H9 (cell line): ENCODE results near the gene COL4A2. TPM values are rescaled to one million over a fixed set of nuclear protein-coding genes. Genes with fewer than 3 reads are reported as not detected.

Experiments
- DNase-seq: peaks from one replicate; pipeline ENCODE4 v3.0.0-alpha.2; 2017
- H2AFZ ChIP-seq: one replicate; pipeline ENCODE4 v1.6.1; 2013; ENCODE audit warnings: mild to moderate bottlenecking, low read length, control low read depth, moderate library complexity
- H2AK5ac ChIP-seq: 2 replicates; pipeline ENCODE4 v1.6.1; 2013; ENCODE audit warnings: low read length, control low read depth, mixed read lengths; ENCODE audit not compliant: insufficient read length
- H2BK120ac ChIP-seq: one replicate; pipeline ENCODE4 v1.6.1; 2013; ENCODE audit warnings: low read depth, mild to moderate bottlenecking, low read length, control low read depth, inconsistent platforms; ENCODE audit not compliant: poor library complexity, severe bottlenecking
- H2BK12ac ChIP-seq: 2 replicates; pipeline ENCODE4 v1.6.1; 2013; ENCODE audit warnings: low read length, control low read depth, mixed read lengths, low read depth; ENCODE audit not compliant: insufficient read length
- H2BK15ac ChIP-seq: 2 replicates; pipeline ENCODE4 v1.6.1; 2013; ENCODE audit warnings: low read depth, low read length, control low read depth
- H2BK20ac ChIP-seq: one replicate; pipeline ENCODE4 v1.6.1; 2013; ENCODE audit warnings: low read depth, mild to moderate bottlenecking, low read length, control low read depth, inconsistent platforms; ENCODE audit not compliant: poor library complexity, severe bottlenecking
- H2BK5ac ChIP-seq: 2 replicates; pipeline ENCODE4 v1.6.1; 2013; ENCODE audit warnings: low read length, control low read depth, mixed read lengths; ENCODE audit not compliant: insufficient read length
- H3K14ac ChIP-seq: 2 replicates; pipeline ENCODE4 v1.6.1; 2013; ENCODE audit warnings: low read length, control low read depth; ENCODE audit not compliant: insufficient read depth
- H3K18ac ChIP-seq: 2 replicates; pipeline ENCODE4 v1.6.1; 2013; ENCODE audit warnings: low read depth, mild to moderate bottlenecking, mixed read lengths, low read length, control low read depth; ENCODE audit not compliant: insufficient read length
- H3K23ac ChIP-seq: 2 replicates; pipeline ENCODE4 v1.6.1; 2013; ENCODE audit warnings: low read length, control low read depth, mixed read lengths, low read depth; ENCODE audit not compliant: insufficient read length
- H3K23me2 ChIP-seq: 2 replicates; pipeline ENCODE4 v1.6.1; 2013; ENCODE audit warnings: low read depth, mild to moderate bottlenecking, mixed read lengths, low read length, control low read depth; ENCODE audit not compliant: insufficient read length, poor library complexity, severe bottlenecking
- H3K27ac ChIP-seq: 2 replicates; pipeline ENCODE4 v1.5.1; 2013; ENCODE audit warnings: low read length, control low read depth, mixed read lengths, low read depth; ENCODE audit not compliant: insufficient read length
- H3K27me3 ChIP-seq: 2 replicates; pipeline ENCODE4 v1.6.1; 2013; ENCODE audit warnings: low read length, control low read depth, inconsistent platforms; ENCODE audit not compliant: insufficient read depth
- H3K4ac ChIP-seq: 2 replicates; pipeline ENCODE4 v1.6.1; 2013; ENCODE audit warnings: low read depth, mild to moderate bottlenecking, control low read depth, inconsistent platforms, low read length, moderate library complexity
- H3K4me1 ChIP-seq: 2 replicates; pipeline ENCODE4 v1.6.1; 2013; ENCODE audit warnings: low read length, control low read depth, inconsistent platforms; ENCODE audit not compliant: insufficient read depth
- H3K4me2 ChIP-seq: 2 replicates; pipeline ENCODE4 v1.6.1; 2013; ENCODE audit warnings: low read length, control low read depth, mixed read lengths; ENCODE audit not compliant: insufficient read length, insufficient read depth
- H3K56ac ChIP-seq: 2 replicates; pipeline ENCODE4 v1.6.1; 2013; ENCODE audit warnings: low read depth, mild to moderate bottlenecking, mixed read lengths, low read length, control low read depth; ENCODE audit not compliant: insufficient read length
- H3K79me1 ChIP-seq: 2 replicates; pipeline ENCODE4 v1.6.1; 2013; ENCODE audit warnings: low read depth, mild to moderate bottlenecking, moderate library complexity, low read length, control low read depth, inconsistent platforms; ENCODE audit not compliant: insufficient read depth, poor library complexity, severe bottlenecking
- H3K79me2 ChIP-seq: 2 replicates; pipeline ENCODE4 v1.6.1; 2013; ENCODE audit warnings: low read length, control low read depth, inconsistent platforms; ENCODE audit not compliant: insufficient read depth
- H3K9ac ChIP-seq: 2 replicates; pipeline ENCODE4 v1.6.1; 2013; ENCODE audit warnings: low read length, control low read depth, mixed read lengths; ENCODE audit not compliant: insufficient read length; ENCODE audit errors: extremely low read depth
- H3K9me3 ChIP-seq: one replicate; pipeline ENCODE4 v1.6.1; 2013; ENCODE audit warnings: low read depth, low read length, inconsistent platforms; ENCODE audit not compliant: control insufficient read depth
- H3T11ph ChIP-seq: one replicate; pipeline ENCODE4 v1.6.1; 2013; ENCODE audit warnings: mild to moderate bottlenecking, low read length, control low read depth, inconsistent platforms
- H4K20me1 ChIP-seq: one replicate; pipeline ENCODE4 v1.6.1; 2013; ENCODE audit not compliant: control insufficient read depth, insufficient read length, insufficient read depth
- H4K5ac ChIP-seq: 2 replicates; pipeline ENCODE4 v1.6.1; 2013; ENCODE audit warnings: low read depth, mild to moderate bottlenecking, mixed read lengths, low read length, control low read depth; ENCODE audit not compliant: insufficient read length
- H4K8ac ChIP-seq: replicated peaks from 2 replicates; pipeline ENCODE4 v1.6.1; 2013; ENCODE audit warnings: low read length, control low read depth, mixed read lengths, low read depth; ENCODE audit not compliant: insufficient read length
- H4K91ac ChIP-seq: 2 replicates; pipeline ENCODE4 v1.6.1; 2013; ENCODE audit warnings: low read depth, mild to moderate bottlenecking, moderate library complexity, mixed read lengths, low read length, control low read depth; ENCODE audit not compliant: insufficient read length
- H3K27ac Mint-ChIP-seq, 3 experiments: 2 replicates in 2 of 3; 3 replicates in 1 of 3; pipeline ENCODE4 v1.8.0; 2020 to 2021; ENCODE audit warnings: mixed read lengths in 3 of 3, mild to moderate bottlenecking in 1 of 3, moderate library complexity in 1 of 3
- H3K27me3 Mint-ChIP-seq: 2 replicates; pipeline ENCODE4 v1.8.0; 2021; ENCODE audit warnings: low read depth, mild to moderate bottlenecking, moderate library complexity, mixed read lengths
- H3K36me3 Mint-ChIP-seq, 3 experiments: 2 replicates in 2 of 3; 3 replicates in 1 of 3; pipeline ENCODE4 v1.8.0; 2020 to 2021; ENCODE audit warnings: low read depth in 3 of 3, mixed read lengths in 3 of 3; ENCODE audit not compliant: insufficient read depth in 1 of 3
- H3K4me1 Mint-ChIP-seq, 2 experiments: 2 replicates each; pipeline ENCODE4 v1.8.0; 2020; ENCODE audit warnings: mixed read lengths in 2 of 2
- H3K4me3 Mint-ChIP-seq, 2 experiments: 2 replicates in 1 of 2; 3 replicates in 1 of 2; pipeline ENCODE4 v1.8.0; 2020 to 2021; ENCODE audit warnings: mild to moderate bottlenecking in 2 of 2, mixed read lengths in 2 of 2, moderate library complexity in 1 of 2
- H3K9me3 Mint-ChIP-seq, 2 experiments: 2 replicates in 1 of 2; 3 replicates in 1 of 2; pipeline ENCODE4 v1.8.0; 2020; ENCODE audit warnings: mild to moderate bottlenecking in 2 of 2, mixed read lengths in 2 of 2, moderate library complexity in 1 of 2
- CTCF ChIP-seq: fragments of 200-600 bp; sonication (generic); conservative IDR thresholded peaks from 3 replicates; pipeline ENCODE4 v1.8.0; 2021; ENCODE audit warnings: antibody characterized with exemption, mild to moderate bottlenecking
- WGBS: extraction: QIAGEN DNeasy Blood & Tissue Kit; methylation state at CpG from one replicate; pipeline ENCODE4 v1.1.7; 2013; ENCODE audit warnings: missing lambda C conversion rate, low lambda C conversion rate, mixed read lengths; ENCODE audit not compliant: insufficient read length; ENCODE audit errors: extremely low coverage; 5-methylcytosine and 5-hydroxymethylcytosine counted together
- total RNA-seq: library from RNA; stranded (reverse); gene quantifications from 2 replicates; pipeline ENCODE4 v1.2.1, GENCODE V29; 2021

The COL4A2 gene
- total RNA-seq, 1 experiment from 2014 or later, result 76.5 TPM

- H3K9me3 Mint-ChIP-seq, result no peaks in the 10 kb centered on the region; a peak in 1 of 5 replicates
- no peak overlapping the region for H3K23ac ChIP-seq
- H3K56ac ChIP-seq, result no peak overlapping the region
- no peak overlapping the region for H4K8ac ChIP-seq
- H4K91ac ChIP-seq, result no peak overlapping the region
- no peak overlapping the region; a peak in 1 of 7 replicates for H3K27ac Mint-ChIP-seq
- H2BK120ac ChIP-seq, result no peak overlapping the region
- H3K4me2 ChIP-seq, result no peak overlapping the region
- H3K18ac ChIP-seq, result no peak overlapping the region
- peaks cover 25 to 30% of the 10 kb centered on the region in 2 experiments for H3K4me1 Mint-ChIP-seq
- H2BK15ac ChIP-seq, result no peak overlapping the region
- no peak overlapping the region for H2BK20ac ChIP-seq
- H3K4me3 Mint-ChIP-seq, result no peak overlapping the region
- no peaks in the 10 kb centered on the region for H4K20me1 ChIP-seq
- H2BK5ac ChIP-seq, result no peak overlapping the region
- no peaks in the 10 kb centered on the region for H3K36me3 Mint-ChIP-seq
- H3K79me2 ChIP-seq, result no peaks in the 10 kb centered on the region
- H3K4me1 ChIP-seq, result peaks cover 6% of the 10 kb centered on the region; the same call in 1 of the 2 replicates
- H3K23me2 ChIP-seq, result no peaks in the 10 kb centered on the region
- H3K79me1 ChIP-seq, result peaks cover 5% of the 10 kb centered on the region
- WGBS, result no CpG with 5 or more reads among the region's 7 CpGs
- no peak for DNase-seq
- no peak overlapping the region for H4K5ac ChIP-seq
- H3K4ac ChIP-seq, result no peak overlapping the region
- no peak overlapping the region for H2AK5ac ChIP-seq
- H3K27ac ChIP-seq, result no peak overlapping the region
- H2AFZ ChIP-seq, result no peak overlapping the region
- no peak overlapping the region for H3T11ph ChIP-seq
- H3K27me3 Mint-ChIP-seq, result no peaks in the 10 kb centered on the region; the same call in 1 of the 2 replicates
- H2BK12ac ChIP-seq, result no peak overlapping the region
- no peak overlapping the region for H3K14ac ChIP-seq
- H3K9me3 ChIP-seq, result no peaks in the 10 kb centered on the region
- no peaks in the 10 kb centered on the region for H3K27me3 ChIP-seq
- no peak for TF ChIP-seq CTCF
- no peak overlapping the region for H3K9ac ChIP-seq
Measured at GRCh38 chr13:110345266-110345665, 38.2 kb downstream of the COL4A2 start.
